HEK293 (cell line): ENCODE data around the gene KDR.

ENCODE experiments used
- CTCF ChIA-PET: fragments of 350-600 bp; formaldehyde crosslinking; extraction: SDS; loops from one replicate; lab custom pipeline; 2021; ENCODE audit warnings: antibody characterized with exemption; lab: Yijun Ruan, JAX
- POLR2A ChIA-PET: fragments of 300-600 bp; formaldehyde crosslinking; extraction: SDS; loops from one replicate; lab custom pipeline; 2020; ENCODE audit warnings: antibody characterized with exemption, inconsistent platforms; lab: Yijun Ruan, JAX
- H3K27ac ChIP-seq: fragments of 200-500 bp; sonication (Bioruptor generic); 2 replicates; pipeline ENCODE4 v1.5.1; 2014; ENCODE audit warnings: low read depth, low read length, control low read depth, inconsistent platforms; ENCODE audit errors: extremely low read depth
- H3K36me3 ChIP-seq, 2 experiments: fragments of 200-500 bp in 1 of 2; sonication (Bioruptor generic) in 1 of 2; 1 replicate in 1 of 2; 2 replicates in 1 of 2; pipeline ENCODE4 v1.5.1; 2014 to 2017; ENCODE audit warnings: inconsistent platforms in 2 of 2, low read length in 2 of 2; ENCODE audit not compliant: control insufficient read depth in 2 of 2, insufficient read depth in 1 of 2
- H3K4me1 ChIP-seq: fragments of 200-500 bp; sonication (Bioruptor generic); 2 replicates; pipeline ENCODE4 v1.5.1; 2014; ENCODE audit warnings: mild to moderate bottlenecking, low read length, inconsistent platforms; ENCODE audit not compliant: control insufficient read depth, insufficient read depth
- H3K4me3 ChIP-seq: 2 replicates; pipeline ENCODE4 v1.5.1; 2011; ENCODE audit warnings: low read depth, mild to moderate bottlenecking, control low read depth, low read length, moderate library complexity
- H3K9me3 ChIP-seq: fragments of 200-500 bp; sonication (Bioruptor generic); 2 replicates; pipeline ENCODE4 v1.5.1; 2014; ENCODE audit warnings: low read depth, low read length, inconsistent platforms; ENCODE audit not compliant: control insufficient read depth, insufficient read depth
- FEZF1 ChIP-seq: fragments of 450-650 bp; formaldehyde crosslinking; IDR thresholded peaks from 2 replicates; pipeline ENCODE4 v1.5.1; 2016; ENCODE audit warnings: missing biosample characterization, missing genetic modification characterization
- HOXC10 ChIP-seq: sonication (generic); formaldehyde crosslinking; IDR thresholded peaks from 2 replicates; pipeline ENCODE4 v1.8.1; 2023; ENCODE audit warnings: mild to moderate bottlenecking, missing genetic modification reagents
- KLF16 ChIP-seq: fragments of 450-650 bp; formaldehyde crosslinking; IDR thresholded peaks from 2 replicates; pipeline ENCODE4 v1.5.1; 2017; ENCODE audit warnings: missing biosample characterization, missing genetic modification characterization
- OSR2 ChIP-seq: fragments of 450-650 bp; formaldehyde crosslinking; IDR thresholded peaks from 2 replicates; pipeline ENCODE4 v1.5.1; 2016; ENCODE audit warnings: missing biosample characterization, missing genetic modification characterization
- PBX3 ChIP-seq: sonication (generic); formaldehyde crosslinking; IDR thresholded peaks from 2 replicates; pipeline ENCODE4 v1.8.1; 2022; ENCODE audit warnings: mild to moderate bottlenecking, moderate library complexity, missing genetic modification reagents
- PRDM1 ChIP-seq: fragments of 450-650 bp; formaldehyde crosslinking; IDR thresholded peaks from 2 replicates; pipeline ENCODE4; 2016; ENCODE audit warnings: missing biosample characterization, missing genetic modification characterization
- PRDM4 ChIP-seq: fragments of 450-650 bp; formaldehyde crosslinking; IDR thresholded peaks from 2 replicates; pipeline ENCODE4 v1.5.1; 2017; ENCODE audit warnings: missing biosample characterization, missing genetic modification characterization
- SP2 ChIP-seq: fragments of 450-650 bp; formaldehyde crosslinking; IDR thresholded peaks from 2 replicates; pipeline ENCODE4 v1.5.1; 2016; ENCODE audit warnings: missing biosample characterization, missing genetic modification characterization
- ZBTB26 ChIP-seq: fragments of 450-650 bp; formaldehyde crosslinking; optimal IDR thresholded peaks from 2 replicates; pipeline ENCODE3; 2016; ENCODE audit warnings: missing biosample characterization, mild to moderate bottlenecking, missing genetic modification characterization
- ZNF138 ChIP-seq: fragments of 450-650 bp; formaldehyde crosslinking; IDR thresholded peaks from 2 replicates; pipeline ENCODE4 v1.5.1; 2016; ENCODE audit warnings: missing biosample characterization, missing genetic modification characterization, borderline replicate concordance
- ZNF24 ChIP-seq: fragments of 450-650 bp; formaldehyde crosslinking; IDR thresholded peaks from 2 replicates; pipeline ENCODE4 v1.5.1; 2016; ENCODE audit warnings: missing biosample characterization, missing genetic modification characterization
- ZNF362 ChIP-seq: fragments of 450-650 bp; formaldehyde crosslinking; IDR thresholded peaks from 2 replicates; pipeline ENCODE4 v1.5.1; 2016; ENCODE audit warnings: missing biosample characterization, missing genetic modification characterization
- ZNF366 ChIP-seq: fragments of 450-650 bp; formaldehyde crosslinking; conservative IDR thresholded peaks from 2 replicates; pipeline ENCODE4 v1.5.1; 2016; ENCODE audit warnings: missing biosample characterization, missing genetic modification characterization
- ZNF394 ChIP-seq: fragments of 450-650 bp; formaldehyde crosslinking; IDR thresholded peaks from 2 replicates; pipeline ENCODE4 v1.5.1; 2016; ENCODE audit warnings: missing biosample characterization, missing genetic modification characterization, mild to moderate bottlenecking, moderate library complexity, borderline replicate concordance
- ZNF473 ChIP-seq: fragments of 450-650 bp; formaldehyde crosslinking; IDR thresholded peaks from 2 replicates; pipeline ENCODE4 v1.5.1; 2017; ENCODE audit warnings: missing biosample characterization, missing genetic modification characterization
- ZNF529 ChIP-seq: fragments of 450-650 bp; formaldehyde crosslinking; IDR thresholded peaks from 2 replicates; pipeline ENCODE4 v1.5.1; 2017; ENCODE audit warnings: missing genetic modification characterization, missing biosample characterization; ENCODE audit not compliant: insufficient replicate concordance
- ZNF600 ChIP-seq: fragments of 450-650 bp; formaldehyde crosslinking; IDR thresholded peaks from 2 replicates; pipeline ENCODE4 v1.5.1; 2016; ENCODE audit warnings: missing biosample characterization, missing genetic modification characterization
- ZNF785 ChIP-seq: fragments of 450-650 bp; formaldehyde crosslinking; IDR thresholded peaks from 2 replicates; pipeline ENCODE4 v1.5.1; 2016; ENCODE audit warnings: missing biosample characterization, missing genetic modification characterization
- ZNF830 ChIP-seq: fragments of 450-650 bp; IDR thresholded peaks from 2 replicates; pipeline ENCODE4 v1.5.0; 2018; ENCODE audit warnings: missing biosample characterization, missing genetic modification characterization, low read depth, mild to moderate bottlenecking, moderate library complexity
- ZNF843 ChIP-seq: fragments of 450-650 bp; formaldehyde crosslinking; IDR thresholded peaks from 2 replicates; pipeline ENCODE4 v1.5.1; 2016; ENCODE audit warnings: missing biosample characterization, missing genetic modification characterization
- ZSCAN23 ChIP-seq: fragments of 450-650 bp; formaldehyde crosslinking; IDR thresholded peaks from 2 replicates; pipeline ENCODE4 v1.5.1; 2016; ENCODE audit warnings: missing biosample characterization, missing genetic modification characterization
- ZSCAN4 ChIP-seq: fragments of 450-650 bp; formaldehyde crosslinking; IDR thresholded peaks from 2 replicates; pipeline ENCODE4 v1.5.1; 2017; ENCODE audit warnings: missing biosample characterization, missing genetic modification characterization

KDR gene

GRCh38 chr4:55031158-55031557 lies 94.2 kb downstream of the KDR start:
- no peaks in the 10 kb centered on the region for H3K9me3 ChIP-seq
- POLR2A ChIA-PET = no interaction called here
- no peak overlapping the region for H3K4me3 ChIP-seq
- H3K4me1 ChIP-seq = no peaks in the 10 kb centered on the region; the same call in 1 of the 2 replicates
- no peak overlapping the region for H3K27ac ChIP-seq
- no peaks in the 10 kb centered on the region for H3K36me3 ChIP-seq
- CTCF ChIA-PET = no interaction called here
- TF ChIP-seq ZNF830 (tag by site-specific recombination) (no peak), ZNF138 (tag by site-specific recombination) (no peak), PRDM1 (tag by site-specific recombination) (no peak), KLF16 (tag by site-specific recombination) (no peak), ZNF473 (tag by site-specific recombination) (no peak), ZNF600 (tag by site-specific recombination) (no peak), ZNF785 (tag by site-specific recombination) (no peak), ZNF362 (tag by site-specific recombination) (no peak), SP2 (tag by site-specific recombination) (no peak), PRDM4 (tag by site-specific recombination) (no peak), ZSCAN4 (tag by site-specific recombination) (no peak), ZNF529 (tag by site-specific recombination) (no peak), ZBTB26 (no peak)

GRCh38 chr4:55030589-55030988 lies 94.8 kb downstream of the KDR start:
- no peaks in the 10 kb centered on the region; the same call in 1 of the 2 replicates for H3K4me1 ChIP-seq
- no peak overlapping the region for H3K27ac ChIP-seq
- CTCF ChIA-PET = interaction anchor here (0.6 kb wide), 1 partner anchor 59 kb away, joined by 3 read pairs; no protein-coding TSS in a partner anchor
- TF ChIP-seq HOXC10 (CRISPR knock-in tag) (no peak), ZNF843 (tag by site-specific recombination) (peak; percentile 55; the same call in 1 of the 2 replicates), ZNF394 (tag by site-specific recombination) (0 out of 2 replicates have a peak, but pooled peaks have one; percentile 14), ZNF366 (tag by site-specific recombination) (peak; percentile 47; the same call in 1 of the 2 replicates), ZNF24 (tag by site-specific recombination) (peak; percentile 61; the same call in 1 of the 2 replicates), PBX3 (CRISPR knock-in tag) (no peak), OSR2 (tag by site-specific recombination) (peak; percentile 49; the same call in 1 of the 2 replicates), FEZF1 (tag by site-specific recombination) (peak; percentile 46; the same call in 1 of the 2 replicates), ZSCAN23 (tag by site-specific recombination) (no peak)
- POLR2A ChIA-PET = no interaction called here
- H3K36me3 ChIP-seq = no peaks in the 10 kb centered on the region
- H3K4me3 ChIP-seq = no peak overlapping the region
- no peaks in the 10 kb centered on the region for H3K9me3 ChIP-seq
